GM12892 (cell line): ENCODE results near the gene CYB561D2.

Experiments
- POLR2A ChIP-seq: IDR thresholded peaks from 2 replicates; pipeline ENCODE4 v1.6.1; 2011; ENCODE audit warnings: low read depth, low read length, control low read depth
- POLR2AphosphoS5 ChIP-seq: IDR thresholded peaks from 2 replicates; pipeline ENCODE4 v1.6.1; 2011; ENCODE audit warnings: low read depth, low read length, control low read depth
- TAF1 ChIP-seq: IDR thresholded peaks from 2 replicates; pipeline ENCODE4 v1.6.1; 2011; ENCODE audit warnings: low read depth, mild to moderate bottlenecking, control low read depth, low read length, borderline replicate concordance

- TF ChIP-seq TAF1 (no peak), POLR2AphosphoS5 (no peak), POLR2A (no peak)
Observed at GRCh38 chr3:50302095-50303012, 48.3 kb upstream of the CYB561D2 start.
